NCI-H128 (cell line): ENCODE measurements around the gene HNRNPLL.
"Not testable (repeated sequence)": the region's sequence is repeated elsewhere in the genome, so short reads cannot be mapped to it uniquely, and the experiment has no call there.

Experiments
- DNase-seq: peaks from one replicate; lab custom pipeline; 2025; ENCODE audit not compliant: unreplicated experiment; lab: John Stamatoyannopoulos, UW

HNRNPLL gene

DNA sequence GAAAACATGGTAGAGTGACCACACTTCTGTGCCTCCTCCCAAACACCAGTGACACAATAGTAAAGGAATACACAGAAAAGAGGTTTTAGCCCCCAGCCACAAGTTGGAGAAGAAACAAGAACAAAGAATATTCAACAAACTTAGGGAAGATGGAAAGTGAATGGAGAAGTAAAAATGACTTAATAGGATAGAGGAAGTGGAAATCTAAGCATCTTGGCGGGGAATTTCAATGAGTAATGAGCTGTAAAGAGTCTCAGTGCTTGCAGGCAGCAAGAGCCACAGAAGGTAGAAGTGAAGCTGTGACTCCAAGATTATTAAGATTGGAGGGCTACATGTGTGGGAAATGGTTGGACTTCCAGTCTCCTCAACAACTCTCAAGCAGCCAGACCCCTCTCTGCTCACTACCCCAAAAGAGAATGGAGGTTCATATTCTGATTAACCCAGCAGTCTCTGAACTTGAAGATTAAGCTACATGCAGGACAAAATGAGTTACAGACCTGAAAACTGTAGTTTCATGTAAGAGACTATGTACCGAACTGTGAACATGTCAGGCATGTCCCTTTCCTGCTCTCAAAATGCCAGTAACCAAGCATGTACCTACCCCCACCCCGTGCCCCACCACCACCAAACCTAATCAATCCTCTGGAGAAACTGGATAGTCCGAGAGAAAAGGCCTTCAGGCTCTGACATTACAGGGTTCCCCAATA is 16.9 kb upstream of the HNRNPLL start:
- no peak for DNase-seq

DNA sequence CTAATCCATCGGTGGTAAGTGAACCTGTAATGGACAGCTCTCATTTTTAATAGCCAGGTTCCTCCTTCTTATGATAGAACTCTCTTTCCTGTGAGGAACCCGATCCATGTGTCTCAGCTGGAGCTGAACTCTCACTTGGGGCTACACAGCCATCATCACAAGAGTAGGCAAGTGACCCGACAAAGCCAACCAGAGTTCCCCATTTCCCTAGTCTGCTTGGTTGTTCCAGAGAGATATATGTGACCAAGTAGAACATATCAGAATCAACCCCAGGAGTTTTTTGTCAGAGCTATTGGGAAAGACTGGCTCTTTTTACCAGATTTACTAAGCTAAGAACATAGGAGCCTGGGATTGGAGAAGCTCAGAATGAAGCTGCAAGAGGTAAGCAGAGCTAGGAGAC is 14.6 kb upstream of the HNRNPLL start:
- no peak for DNase-seq

DNA sequence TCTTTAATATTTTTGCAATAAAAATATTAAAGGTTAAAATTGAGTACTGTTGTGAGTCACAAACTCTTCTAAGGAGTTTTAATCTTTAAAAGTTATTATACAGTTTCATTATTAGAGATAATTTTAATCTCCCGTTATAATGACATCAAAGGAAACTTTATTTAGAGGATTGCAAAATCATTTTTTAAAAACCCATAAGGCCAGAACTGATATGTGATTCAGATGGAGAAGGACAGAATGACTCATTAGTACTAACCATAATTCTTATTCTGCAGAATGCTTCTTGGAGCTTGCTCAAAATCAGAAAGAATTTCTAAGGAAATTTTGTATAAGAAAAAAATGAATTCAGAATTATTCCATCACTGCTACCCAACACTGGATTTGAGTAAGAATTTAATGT is 12.5 kb upstream of the HNRNPLL start:
- DNase-seq, result no peak

DNA sequence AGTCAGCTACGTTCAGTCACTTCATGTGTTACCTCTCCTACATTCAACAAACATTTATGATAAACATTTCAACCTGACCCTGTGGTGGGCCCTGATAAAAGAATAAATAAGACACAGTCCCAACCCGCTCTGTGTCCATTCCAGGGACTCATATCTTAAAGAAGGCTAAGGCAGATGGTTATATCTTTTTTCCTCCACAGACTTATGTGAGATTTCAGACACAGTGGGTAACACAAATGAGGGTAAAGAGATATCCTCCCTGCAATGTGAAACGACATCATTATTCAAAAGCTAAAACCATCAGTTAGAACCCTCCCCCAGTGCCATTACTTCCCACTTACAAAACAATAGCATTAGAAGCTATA is 11.1 kb upstream of the HNRNPLL start:
- DNase-seq, result no peak

DNA sequence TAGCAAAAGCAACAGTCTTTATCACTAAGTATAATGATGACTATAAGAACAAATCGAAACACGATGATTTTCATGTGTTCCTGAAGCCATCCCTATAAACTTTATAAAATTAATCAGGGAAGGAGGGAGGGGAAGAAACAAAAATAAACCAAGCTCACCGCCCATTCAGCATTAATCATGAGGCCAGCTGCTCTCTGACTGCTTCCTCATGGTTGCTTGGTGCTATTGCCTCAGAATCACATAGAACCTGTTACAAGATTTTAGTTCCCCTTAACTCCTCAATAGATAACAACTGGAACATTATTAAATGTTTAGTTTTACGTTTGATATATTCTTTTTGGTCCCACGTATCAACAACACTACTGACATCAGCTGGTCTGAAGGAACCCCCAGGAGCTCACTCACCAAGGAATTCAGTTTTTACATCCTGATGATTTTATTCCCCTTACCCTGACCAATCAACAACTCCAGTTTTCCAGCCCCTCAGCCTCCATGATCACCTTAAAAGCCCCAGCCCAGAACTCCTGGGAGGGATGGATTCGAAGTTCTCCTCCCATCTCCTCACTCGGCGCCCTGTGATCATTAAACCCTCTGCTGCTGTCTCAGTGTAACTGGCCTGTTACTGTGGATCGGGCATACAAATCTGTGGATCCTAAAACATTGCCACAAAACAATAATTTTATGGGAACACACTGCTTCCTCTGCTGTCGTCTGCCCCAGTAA is 10.6 kb upstream of the HNRNPLL start:
- DNase-seq, result no peak

DNA sequence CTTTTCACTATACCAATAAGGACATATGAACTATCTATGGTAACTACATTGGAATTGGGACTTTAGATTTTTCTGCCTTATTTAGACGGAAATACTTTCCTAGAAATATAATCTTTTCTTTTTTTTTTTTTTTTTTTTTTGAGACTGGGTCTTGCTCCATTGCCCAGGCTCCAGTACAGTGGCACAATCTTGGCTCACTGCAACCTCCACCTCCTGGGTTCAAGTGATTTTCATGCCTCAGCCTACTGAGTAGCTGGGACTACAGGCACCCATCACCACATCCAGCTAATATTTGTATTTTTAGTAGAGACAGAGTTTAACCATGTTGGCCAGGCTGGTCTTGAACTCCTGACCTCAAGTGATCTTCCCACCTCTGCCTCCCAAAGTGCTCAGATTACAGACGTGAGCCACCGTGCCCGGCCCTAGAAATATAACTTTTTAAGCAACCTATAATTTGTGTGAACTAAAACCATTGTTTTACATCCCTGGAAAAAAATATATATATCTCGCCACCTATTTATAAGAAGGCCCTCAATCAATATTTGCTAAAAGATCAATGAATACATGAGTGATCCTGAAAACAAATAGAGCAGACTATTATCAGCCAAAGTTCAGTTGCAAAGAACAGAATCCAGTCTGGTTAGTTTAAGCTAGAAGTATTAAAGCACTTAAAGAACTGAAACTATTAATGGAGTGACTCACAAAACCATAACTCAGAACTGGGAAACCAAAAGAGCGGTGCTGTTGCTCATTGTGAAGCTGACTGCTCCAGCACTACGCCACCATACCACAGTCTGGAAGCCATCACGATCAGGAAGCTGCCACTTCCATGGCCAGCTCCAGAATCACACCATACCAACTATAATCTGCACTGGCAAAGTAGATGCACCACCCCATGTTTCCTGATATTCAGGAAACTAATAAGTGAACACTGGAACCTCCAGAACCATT is 8.4 kb upstream of the HNRNPLL start:
- no peak for DNase-seq

DNA sequence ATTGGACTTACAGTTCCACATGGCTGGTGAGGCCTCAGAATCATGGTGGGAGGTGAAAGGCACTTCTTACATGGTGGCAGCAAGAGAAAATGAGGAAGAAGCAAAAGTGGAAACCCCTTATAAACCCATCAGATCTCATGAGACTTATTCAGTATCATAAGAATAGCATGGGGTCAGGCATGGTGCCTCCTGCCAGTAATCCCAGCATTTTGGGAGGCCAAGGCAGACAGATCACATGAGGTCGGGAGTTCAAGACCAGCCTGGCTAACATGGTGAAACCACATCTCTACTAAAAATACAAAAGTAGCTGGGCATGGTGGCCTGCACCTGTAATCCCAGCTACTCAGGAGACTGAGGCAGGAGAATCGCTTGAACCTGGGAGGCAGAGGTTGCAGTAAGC is 6.5 kb upstream of the HNRNPLL start:
- DNase-seq, result not testable (repeated sequence)

DNA sequence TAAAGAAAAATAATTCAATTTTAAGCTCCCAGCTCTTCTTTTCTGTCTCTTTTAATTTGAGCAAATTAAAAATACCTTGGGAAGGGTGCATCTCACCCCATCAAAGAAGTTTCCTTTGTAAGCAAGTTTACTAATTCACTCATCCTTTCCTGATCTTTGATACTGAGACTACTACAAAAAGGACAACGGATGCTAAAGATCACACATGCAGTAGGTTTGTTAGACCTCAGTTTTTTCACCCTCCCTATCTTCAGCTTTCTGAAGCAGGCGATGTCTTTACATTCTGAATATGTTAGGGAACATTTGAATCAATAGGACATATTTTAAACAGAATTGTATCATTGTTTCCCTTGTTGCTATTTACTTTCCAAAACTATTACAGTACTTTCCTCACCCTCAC is 6.0 kb upstream of the HNRNPLL start:
- DNase-seq, result no peak

DNA sequence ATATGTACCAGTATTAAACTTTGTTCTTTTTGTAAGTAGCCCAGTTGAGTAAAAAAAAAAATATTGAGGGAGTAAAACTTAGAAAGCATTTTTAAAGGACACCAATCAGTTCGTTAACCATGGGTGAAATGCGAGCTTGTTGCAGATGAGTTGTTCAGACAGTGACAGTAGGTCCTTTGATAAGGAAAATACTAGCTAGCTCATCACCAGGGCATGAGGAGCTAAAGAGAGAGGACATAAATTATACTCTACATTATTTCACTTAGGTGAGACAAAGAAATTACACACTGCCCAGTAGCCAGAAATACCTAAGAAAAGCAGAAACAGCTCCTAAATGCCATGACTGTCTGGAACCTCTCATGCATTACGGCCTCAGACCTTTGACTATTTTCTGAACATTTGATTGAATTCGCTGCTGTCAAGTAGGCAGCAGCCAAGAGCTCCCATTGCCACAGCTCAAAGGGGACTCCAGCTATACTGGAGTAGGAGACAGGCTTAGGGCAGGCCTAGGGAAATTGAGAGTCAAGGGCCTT is 2.6 kb upstream of the HNRNPLL start:
- DNase-seq, result no peak

DNA sequence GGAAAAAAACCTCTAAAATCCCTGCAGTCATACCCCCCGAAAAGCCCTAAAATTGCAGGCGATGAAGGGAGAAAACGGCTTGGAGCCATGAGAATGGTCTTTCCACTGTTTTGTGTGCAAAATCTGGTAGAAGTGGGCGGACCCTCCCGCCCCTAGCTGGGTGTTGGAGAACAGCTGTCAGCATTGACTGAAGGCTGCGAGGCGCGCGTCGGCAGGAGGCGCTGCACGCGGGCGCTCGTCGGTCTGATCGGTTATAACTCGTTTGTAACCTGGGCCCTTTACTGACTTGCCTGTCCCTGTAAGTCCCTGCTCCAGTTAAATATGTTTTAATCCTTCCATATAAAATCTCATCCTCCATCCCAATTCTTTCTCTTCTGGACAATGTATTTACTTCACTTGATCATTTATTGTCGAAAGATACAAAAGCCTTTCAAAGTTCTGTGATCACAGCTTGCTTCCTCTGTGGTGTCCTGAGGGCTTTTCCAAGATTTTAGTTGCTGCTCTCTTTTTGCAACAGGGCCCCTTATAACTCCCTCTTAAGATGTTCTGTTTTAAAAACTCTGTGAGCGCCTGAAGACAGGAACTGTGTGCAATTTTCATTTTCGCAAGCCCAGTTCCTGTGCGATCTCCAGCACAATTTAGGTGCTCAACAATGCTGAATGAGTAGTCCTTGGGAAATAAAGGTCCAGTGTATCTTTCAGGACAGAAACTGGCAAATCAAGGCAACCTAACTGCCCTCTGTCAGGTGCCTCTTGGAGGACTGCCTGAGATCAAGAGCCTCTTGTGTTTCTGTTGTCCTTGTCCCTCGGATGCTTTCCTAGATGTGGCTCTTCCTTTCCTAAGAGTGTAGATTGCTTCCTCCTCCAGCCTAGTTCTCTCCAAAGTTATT is 918 bp upstream of the HNRNPLL start:
- no peak for DNase-seq

DNA sequence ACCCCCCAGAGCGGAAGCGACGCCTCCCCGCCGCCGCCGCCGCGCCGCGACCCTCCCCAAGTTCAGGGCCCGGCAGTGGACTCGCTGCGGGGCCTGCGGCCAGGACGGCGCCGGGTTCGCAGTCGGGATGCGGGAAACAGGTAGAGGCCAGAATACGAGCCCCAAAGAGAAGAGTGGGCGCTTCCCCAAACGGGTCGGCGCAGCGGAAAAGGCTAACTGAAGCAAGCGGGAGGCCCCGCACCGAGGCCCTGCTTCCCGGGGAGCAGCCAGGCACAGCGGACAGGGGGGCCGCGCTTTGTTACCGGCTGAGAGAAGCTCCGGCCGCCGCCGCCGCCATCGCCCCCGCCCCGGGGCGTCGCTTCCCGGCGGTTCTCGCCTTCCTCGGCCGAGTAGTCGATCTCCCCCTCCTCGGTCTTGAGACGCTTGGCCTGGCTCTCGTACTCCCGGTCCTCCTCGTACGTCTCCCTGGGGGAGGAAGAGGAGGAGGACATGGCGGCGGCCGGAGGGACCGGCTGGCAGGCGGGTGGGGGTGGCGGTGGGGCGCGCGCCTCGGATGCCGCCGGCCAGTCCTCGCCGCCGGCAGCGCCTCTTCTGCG is 494 bp downstream of the HNRNPLL start:
- no peak for DNase-seq

DNA sequence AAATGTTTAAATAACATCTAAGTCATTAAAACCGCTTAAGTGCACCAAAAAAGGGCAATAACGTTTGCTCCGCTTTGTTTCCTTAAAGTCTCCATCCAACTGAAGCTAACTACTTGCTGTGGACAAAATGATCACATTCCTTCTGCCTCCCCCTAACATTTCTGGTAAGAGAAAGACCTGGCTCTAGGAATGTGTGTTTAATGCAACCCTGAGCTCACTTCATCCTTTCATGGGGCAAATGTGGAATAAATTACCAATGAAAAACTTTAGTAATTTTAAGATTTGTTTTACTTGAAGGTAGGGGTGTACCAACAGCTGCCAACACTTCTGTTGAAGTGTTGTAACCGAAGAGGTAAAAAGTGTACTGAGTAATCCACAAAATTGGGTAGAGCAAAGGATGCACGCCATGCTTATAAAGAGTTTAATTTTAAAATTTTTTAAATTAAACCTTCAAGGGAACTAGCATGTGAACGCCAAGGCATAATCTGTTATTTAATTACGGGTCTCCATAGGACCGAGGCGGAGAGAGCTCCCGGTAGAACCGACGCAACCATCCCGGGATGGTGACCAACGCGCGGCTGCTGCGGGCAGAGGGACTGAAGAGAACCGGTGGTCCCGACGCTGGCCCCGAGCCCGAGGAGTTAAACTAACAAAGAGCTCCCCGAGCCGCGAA is 1.1 kb downstream of the HNRNPLL start:
- DNase-seq, result no peak

DNA sequence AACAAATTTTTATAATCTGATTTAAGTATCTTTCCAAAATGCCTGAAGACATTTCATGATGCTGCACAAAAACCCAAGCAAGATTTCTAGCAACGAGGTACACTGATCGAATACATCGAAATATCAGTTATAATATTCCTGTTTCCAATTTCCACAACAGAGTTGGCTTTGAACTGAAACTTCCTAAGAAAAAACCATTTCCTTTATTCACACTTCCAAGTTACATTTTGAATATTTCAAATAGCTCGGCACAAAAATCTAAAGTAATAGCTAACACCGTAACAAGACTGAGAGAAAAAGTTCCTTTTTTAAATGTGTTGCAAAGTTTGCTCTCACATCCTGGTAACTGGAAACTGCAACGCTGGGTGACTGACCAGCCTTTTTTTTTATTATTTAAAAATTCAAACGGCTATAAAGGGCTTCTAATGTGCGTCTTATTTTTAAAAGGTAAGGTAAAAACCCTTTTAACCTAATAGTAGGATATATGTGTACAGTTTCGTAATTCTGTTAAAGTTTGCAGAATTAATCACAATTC is 1.7 kb downstream of the HNRNPLL start:
- no peak for DNase-seq

DNA sequence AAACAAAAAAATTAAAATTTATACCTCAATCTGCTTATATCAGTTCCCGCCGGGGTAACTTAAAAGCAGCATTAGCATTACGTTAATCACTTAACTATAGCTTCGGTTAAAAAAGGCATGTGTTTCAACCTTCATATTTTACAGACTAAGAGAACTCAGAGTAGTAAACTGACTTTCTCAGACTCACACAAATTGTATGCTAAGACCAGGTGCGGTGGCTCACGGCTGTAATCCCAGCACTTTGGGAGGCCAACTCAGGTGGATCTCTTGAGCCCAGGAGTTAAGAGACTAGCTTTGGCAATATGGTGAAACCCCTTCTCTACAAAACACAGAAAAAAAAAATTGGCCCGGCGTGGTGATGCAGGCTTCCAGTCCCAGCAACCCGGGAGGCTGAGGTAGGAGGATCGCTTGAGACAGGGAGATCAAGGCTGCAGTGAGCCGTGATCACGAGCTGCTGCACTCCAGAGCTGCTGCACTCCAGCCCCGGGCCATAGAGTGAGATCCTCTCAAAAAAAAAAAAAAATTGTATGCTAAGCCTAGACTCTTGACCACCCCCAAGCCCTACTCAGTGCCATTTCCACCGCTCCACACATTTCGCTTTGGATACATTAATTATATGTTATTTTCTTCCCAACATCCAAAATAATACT is 2.4 kb downstream of the HNRNPLL start:
- DNase-seq, result no peak

DNA sequence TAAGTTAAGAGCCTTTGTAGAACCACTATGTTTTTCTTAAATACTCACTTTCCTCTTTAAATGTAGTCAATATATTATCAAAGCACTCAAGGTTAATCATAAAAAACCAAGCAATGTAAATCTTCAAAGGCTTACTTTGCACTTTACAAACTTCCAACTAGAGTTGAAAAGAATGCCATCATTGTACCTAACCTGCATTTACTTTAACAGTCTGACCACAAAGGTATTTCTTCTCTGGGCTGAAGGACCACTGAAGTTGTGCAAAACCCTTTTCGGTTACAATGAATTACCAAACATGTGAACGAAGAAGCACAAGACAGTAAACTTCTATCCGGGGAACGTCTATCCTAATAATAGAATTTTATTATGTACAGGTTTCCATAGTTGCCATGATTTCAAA is 3.0 kb downstream of the HNRNPLL start:
- DNase-seq, result no peak

DNA sequence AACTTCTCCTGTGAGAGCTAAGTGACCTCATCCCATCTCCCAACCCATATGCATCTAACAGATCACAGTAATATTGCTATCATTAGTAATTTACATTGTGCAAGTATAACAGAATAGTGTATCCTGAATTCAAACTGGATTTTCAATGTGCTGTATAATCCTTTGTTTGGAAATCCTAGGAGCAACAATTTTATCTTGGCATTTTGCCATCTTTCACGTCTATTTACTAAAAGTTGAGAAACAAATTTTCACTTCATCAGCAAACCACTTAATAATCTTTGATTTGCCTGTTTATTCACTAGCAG is 3.8 kb downstream of the HNRNPLL start:
- DNase-seq, result no peak

DNA sequence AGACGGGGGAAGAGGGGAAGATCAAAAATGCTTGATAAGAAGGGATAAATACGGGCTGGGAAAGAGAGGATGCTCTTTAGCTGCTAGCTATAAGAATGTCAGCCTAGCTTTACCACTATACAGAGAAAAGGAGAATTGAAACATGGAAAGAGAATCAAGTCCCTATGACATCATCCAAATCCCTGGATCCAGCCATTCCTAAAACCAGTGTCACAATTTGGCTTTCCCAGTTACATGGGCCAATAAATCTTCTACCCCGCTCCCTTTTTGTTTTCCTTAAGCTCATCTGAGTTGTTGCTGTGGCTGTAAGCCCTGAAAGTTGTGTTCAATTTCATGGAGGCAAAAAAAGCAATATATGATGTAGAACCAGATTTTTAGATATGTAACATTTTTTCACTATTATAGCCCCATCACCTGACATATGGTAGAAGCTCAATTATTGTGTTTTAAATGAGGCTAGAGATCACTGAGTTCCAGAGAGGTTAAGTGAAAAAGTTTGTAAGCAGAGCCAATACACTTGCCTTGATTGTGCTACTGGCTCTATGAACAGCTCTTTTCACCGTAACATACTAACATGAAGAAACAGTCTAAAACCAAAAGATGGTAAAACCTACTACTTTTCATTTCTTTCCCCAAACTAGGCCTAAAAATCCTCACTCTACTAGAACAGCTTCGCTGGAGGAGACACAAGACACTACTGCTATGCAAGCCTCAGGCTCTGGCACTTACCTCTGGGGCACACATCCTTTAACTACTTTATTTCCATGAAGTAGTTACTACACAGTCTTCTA is 4.3 kb downstream of the HNRNPLL start:
- no peak for DNase-seq

DNA sequence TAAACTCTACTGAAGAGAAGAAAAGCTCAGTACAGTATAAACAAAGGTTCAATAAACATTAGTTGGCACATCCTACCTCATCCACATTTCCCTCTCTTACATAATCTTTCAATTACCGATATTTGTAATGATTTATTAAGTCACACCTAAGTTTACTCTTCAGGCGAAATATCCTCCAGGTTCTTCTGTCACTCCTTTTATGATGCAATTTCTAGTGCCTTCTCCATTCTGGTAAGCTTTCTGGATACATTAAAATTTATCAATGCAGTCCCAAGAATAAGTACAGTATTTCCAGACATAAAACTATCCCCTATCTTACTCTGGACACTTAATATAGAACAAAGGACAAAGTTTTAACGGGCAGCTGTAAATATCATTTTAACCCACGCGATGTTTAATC is 5.6 kb downstream of the HNRNPLL start:
- no peak for DNase-seq
